ENCODE measurements around the gene RAPGEF5.

RAPGEF5 gene

DNA sequence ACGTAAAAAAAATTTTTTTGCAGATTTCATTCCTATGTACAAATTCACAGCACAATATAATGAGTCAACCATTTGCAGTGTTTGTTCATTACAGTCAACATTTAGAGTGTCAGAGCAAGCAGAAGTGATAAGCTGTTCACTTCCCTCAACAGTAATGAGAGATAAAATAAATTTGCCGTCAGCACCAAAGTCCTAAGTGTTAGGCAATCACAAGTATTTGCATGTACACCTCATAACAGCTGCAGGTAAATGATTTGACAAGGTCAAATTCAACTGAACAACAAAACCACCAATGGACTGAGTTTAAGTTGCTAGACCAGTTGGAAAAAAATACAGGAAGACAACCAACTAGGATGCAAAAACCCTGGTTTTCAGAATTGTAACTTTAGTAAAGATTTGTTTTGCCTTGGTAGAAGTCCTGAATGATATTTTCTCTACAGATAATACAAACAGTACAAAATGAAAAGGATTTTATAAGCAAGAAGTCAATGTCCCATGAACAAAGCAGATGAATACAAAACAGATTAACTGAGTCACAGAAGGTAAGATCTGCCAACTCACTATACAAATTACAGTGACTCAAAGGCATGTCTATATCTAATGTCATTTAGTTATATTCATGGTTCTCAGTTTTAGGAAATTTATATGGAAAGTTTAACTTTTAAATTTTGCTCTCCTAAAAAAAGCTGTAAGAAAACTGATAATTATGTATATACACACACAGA is 10.4 kb downstream of the RAPGEF5 start:
- DNase-seq: peak; percentile 56

GRCh38 chr7:22344655-22345054 is 12.3 kb downstream of the RAPGEF5 start:
- no peak for DNase-seq

DNA sequence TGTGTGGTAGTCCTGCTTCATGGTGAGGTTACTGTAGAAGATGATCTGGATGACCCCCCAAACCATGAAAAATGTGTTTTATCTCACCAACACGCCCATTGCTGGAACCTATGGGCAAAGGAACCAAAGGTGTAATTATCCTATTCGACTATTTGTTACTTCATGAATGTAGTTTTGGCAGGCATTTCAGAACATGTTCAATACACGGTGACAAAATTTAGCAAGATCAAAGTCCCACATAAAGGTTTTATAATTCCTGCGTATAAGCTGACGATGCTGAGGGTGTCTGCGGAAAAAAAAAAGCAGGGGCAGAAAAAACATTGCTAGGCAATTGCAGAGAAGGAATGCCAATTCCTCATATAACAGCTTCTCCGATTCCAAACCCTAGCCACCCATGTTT is 13.3 kb downstream of the RAPGEF5 start:
- no peak for DNase-seq

- no peak for DNase-seq
Observed at GRCh38 chr7:22343071-22343470, 13.9 kb downstream of the RAPGEF5 start.

- DNase-seq: no peak
Observed at GRCh38 chr7:22339725-22340390, 17.1 kb downstream of the RAPGEF5 start.

GRCh38 chr7:22338877-22339276 is 18.1 kb downstream of the RAPGEF5 start:
- no peak for DNase-seq

DNA sequence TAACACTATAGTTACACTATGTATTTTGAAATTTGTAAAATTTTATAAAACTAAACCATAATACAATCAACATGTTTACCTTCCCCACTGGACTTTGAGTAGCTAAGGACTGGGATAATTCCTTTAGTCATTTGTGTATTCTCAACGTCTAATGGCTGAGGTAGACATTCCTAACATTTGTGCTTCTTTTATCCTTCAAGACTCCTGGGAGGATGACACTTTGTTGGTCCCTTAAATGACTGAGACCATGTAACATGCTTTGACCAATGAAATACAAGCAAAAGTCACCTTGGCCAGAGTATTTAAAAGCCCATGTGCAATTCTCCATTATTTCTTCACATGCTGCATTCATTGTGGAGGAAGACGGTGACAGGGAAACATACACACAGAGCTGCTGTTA is 18.5 kb downstream of the RAPGEF5 start:
- DNase-seq: no peak

DNA sequence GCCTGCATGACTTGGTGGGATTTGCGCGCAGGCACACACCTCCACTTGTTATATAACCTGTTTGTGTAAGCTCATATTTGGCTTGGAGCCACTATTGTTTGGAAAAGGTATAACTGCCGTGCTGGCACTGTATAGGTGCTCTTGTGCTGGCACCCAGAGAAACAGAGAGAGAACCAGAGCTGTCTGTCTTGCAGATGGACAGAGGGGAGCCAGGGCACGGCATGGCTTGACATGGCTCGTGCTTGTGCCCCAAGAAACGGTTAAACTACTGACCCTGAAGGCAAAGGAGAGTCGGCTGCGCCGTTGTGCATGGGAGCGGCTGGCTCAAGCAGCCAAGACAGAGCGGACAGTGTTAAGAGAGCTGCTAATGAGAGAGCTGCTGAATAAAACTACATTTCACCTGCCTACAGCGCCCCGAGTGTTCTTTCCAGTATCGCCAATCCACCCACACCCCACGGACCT is 23.2 kb downstream of the RAPGEF5 start:
- DNase-seq: peak; percentile 30

- DNase-seq: no peak
Observed at GRCh38 chr7:22332461-22332870, 24.5 kb downstream of the RAPGEF5 start.

- DNase-seq: no peak
Observed at GRCh38 chr7:22331704-22332103, 25.2 kb downstream of the RAPGEF5 start.

- DNase-seq: no peak
Observed at GRCh38 chr7:22330903-22331302, 26.1 kb downstream of the RAPGEF5 start.

GRCh38 chr7:22329816-22330524 is 27.0 kb downstream of the RAPGEF5 start:
- no peak for DNase-seq

GRCh38 chr7:22326181-22326580 is 30.8 kb downstream of the RAPGEF5 start:
- no peak for DNase-seq

DNA sequence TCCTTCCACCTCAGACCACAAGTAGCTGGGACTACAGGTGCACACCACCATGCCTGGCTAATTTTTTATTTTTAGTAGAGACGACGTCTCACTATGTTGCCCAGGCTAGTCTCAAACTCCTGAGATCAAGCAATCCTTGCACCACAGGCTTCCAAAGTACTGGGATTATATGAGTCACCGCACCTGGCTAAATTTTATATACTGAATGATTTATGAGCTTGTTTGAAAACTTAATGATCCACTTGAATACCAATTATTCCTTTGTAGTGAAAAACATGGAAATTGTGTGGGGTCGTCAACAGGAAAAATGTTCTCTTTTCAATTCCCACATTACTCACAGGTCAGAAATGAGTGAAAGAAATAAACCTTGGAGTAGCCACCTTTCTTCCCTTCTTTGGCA is 31.3 kb downstream of the RAPGEF5 start:
- DNase-seq: no peak

DNA sequence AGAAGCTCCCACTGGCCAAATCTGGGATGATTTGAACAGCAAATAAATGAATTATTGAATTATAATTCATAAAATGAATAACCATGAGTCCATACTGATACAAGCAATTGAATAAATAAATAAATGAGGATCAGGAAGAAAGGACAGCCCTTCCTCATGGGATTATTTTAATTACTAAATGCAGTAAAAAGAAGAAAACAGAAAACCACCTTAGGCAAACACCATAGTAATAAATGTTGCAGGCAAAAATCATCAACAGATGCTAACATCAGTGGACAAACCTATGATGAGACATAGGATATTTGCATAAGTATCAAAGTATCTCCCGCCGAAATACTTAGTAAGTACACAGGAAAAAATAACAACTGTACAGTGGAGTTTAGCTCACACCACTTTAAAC is 33.2 kb downstream of the RAPGEF5 start:
- no peak for DNase-seq

- DNase-seq: no peak
Observed at GRCh38 chr7:22320416-22320815, 36.5 kb downstream of the RAPGEF5 start.

DNA sequence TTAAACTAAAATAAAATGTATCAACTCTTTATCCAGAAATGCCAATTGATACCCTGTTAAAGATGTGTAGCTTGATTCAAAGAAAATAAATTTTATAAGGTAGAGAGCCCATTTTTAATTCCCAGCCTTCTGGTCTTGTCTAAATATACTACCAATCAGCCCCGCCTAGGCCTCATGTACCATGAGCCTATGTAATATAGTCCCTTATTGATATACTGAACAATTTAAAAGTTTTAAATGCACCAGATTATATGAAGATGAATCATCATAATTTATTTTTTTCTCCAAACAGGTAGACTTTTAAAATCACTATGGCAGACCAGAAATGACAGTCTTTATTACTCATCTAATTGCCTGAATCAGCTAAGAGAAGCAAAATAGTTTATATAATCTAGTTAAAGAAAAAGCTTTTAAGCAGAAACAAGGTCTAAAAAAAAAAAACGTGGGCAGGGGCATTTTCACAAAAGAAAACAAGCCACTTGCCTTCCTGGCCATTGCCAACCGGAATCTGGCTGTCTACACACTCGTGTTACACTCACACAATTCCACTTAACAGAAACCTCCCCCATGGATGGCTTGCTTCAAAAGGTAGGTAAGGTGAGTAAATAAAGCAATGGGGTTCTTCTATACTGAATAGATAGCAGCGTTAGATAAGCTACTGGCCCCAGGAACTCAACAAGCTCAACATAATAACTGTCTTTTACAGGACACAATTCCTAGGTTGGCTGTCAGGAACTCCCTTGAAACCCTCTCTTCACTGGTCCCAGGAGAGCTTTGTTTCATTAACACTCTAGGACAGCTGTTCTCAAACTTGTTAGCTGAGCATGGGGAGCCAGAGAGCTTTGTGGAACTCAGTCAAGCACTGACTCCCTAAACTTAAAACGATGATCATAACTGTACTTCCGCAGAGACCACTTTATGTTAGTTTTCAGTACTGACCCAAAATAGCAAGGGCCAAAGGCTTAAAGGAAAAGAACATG is 37.2 kb downstream of the RAPGEF5 start:
- DNase-seq: no peak

GRCh38 chr7:22318376-22318775 is 38.6 kb downstream of the RAPGEF5 start:
- DNase-seq: no peak

- DNase-seq: no peak
Observed at GRCh38 chr7:22317632-22318031, 39.3 kb downstream of the RAPGEF5 start.

DNA sequence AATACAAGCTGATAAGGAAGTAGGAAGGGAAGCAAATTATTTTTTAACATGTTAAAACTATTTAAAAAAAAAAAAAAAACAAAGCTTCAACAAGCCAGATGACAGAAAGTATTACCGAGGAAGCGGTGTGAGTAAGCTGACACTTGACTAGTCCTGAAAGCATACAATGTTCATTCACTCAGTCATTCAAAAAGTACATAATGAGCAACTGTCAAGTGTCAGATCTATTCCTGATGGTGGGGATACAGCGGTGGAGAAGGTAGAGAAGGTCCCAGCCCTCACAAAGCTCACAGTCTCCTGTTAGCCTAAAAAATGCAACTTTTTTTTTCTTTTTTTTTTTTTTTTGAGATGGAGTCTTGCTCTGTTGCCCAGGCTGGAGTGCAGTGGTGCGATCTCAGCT is 40.0 kb downstream of the RAPGEF5 start:
- no peak for DNase-seq

DNA sequence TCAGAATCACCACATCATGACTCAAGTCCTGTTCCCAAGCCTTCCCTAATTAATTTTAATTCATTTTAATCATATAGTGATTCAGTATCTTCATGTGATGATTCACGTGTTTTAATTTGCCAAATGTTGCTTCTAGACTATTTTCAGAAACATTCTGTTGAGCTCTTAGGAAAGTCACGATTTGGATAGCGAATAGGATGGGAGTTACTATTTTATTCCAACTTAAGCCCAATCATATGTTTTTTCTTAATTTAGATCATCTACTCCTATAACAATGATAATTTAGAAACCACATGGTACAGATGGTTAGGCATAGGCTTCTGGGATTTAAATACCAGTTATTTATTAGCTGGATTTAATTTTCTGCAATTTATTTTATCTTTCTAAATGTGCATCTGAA is 49.1 kb downstream of the RAPGEF5 start:
- no peak for DNase-seq

DNA sequence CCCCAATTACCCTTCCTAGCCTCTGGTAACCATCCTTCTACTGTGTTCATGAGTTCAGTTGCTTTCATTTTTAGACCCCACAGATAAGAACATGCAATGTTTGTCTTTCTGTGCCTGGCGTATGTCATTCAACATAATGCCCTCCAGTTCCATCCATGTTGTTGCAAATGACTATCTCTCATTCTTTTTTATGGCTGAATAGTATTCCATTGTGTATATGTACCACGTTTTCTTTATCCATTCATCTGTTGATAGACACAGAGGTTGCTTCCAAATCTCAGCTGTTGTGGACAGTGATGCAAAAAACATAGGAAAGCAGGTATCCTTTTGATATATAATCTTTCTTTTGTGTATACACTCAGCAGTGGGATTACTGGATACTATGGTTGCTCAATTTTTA is 51.2 kb downstream of the RAPGEF5 start:
- no peak for DNase-seq

DNA sequence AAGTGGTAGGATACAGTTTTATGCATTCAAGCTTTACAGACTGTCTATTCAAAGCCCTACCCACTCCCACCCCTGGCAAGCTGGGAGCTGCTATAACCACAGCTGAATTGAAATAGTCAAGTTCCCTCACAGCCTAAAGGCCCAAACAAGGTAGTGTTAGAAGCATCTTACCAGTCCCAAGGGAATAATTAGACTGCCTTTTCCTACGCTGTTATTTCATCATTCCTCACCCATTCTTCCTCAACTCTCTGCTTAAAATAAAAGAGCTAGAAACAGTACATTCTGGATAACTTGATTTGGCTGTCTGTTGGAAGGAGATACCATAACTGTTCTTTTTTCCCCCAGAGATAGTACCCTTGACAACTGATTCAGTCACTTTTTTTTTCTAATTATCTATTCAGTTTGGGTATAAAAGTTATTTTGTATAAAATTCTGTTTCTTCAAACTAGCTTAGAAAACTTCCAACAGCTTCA is 54.0 kb downstream of the RAPGEF5 start:
- no peak for DNase-seq
